ENCODE data around the gene NXNL1. TPM values are rescaled to one million over a fixed set of nuclear protein-coding genes. Genes with fewer than 3 reads are reported as not detected.

The NXNL1 gene
- total and polyA plus RNA-seq, 2 of the 13 experiments (the other 11 are each of a cell fraction or from before 2014, with no cell fraction given), result not detected

- TF ChIP-seq ATM (IDR thresholded peaks at IDR 0.05; ENCODE audit: borderline replicate concordance), result no peak
- TF ChIP-seq BRF2 (CRISPR knock-in tag; IDR thresholded peaks at IDR 0.05), result peak; percentile 68; the same call in 1 of the 2 replicates
- peak; percentile 26; the same call in 1 of the 2 replicates for TF ChIP-seq GMEB2 (CRISPR knock-in tag; IDR thresholded peaks at IDR 0.05; ENCODE audit: low read depth)
- 0 out of 2 replicates have a peak, but pooled peaks have one; percentile 42 for TF ChIP-seq ZSCAN5A (CRISPR knock-in tag; IDR thresholded peaks at IDR 0.05; ENCODE audit: borderline replicate concordance)
- no peak for TF ChIP-seq AFF4 (CRISPR knock-in tag; IDR thresholded peaks at IDR 0.05)
- TF ChIP-seq ZNF782 (CRISPR knock-in tag; IDR thresholded peaks at IDR 0.05; ENCODE audit: borderline replicate concordance), result peak; percentile 71; the same call in 1 of the 2 replicates
- TF ChIP-seq ARHGAP35 (CRISPR knock-in tag; IDR thresholded peaks at IDR 0.05; ENCODE audit: borderline replicate concordance), result peak; percentile 30; the same call in 1 of the 2 replicates
- no peak for TF ChIP-seq NFIB (CRISPR knock-in tag; IDR thresholded peaks at IDR 0.05; ENCODE audit: borderline replicate concordance)
- no peak for TF ChIP-seq SNAPC4 (CRISPR knock-in tag; IDR thresholded peaks at IDR 0.05)
- TF ChIP-seq CBX1 (IDR thresholded peaks at IDR 0.05; ENCODE audit: low read depth), result no peak
- TF ChIP-seq ZNF557 (CRISPR knock-in tag; IDR thresholded peaks at IDR 0.05), result no peak
- peak; percentile 94 for TF ChIP-seq TARDBP (CRISPR knock-in tag; IDR thresholded peaks at IDR 0.05)
Observed at GRCh38 chr19:17419621-17420474, 40.9 kb downstream of the NXNL1 start, which contains the start of gene MVB12A (continued).

All from HepG2 (cell line).